ENCODE results near the gene TGFA.

GRCh38 chr2:70525032-70525431 is 28.6 kb downstream of the TGFA start:
- TF ChIP-seq JUN (CRISPR knock-in tag; IDR thresholded peaks at IDR 0.05) (no peak), MAX (CRISPR knock-in tag; IDR thresholded peaks at IDR 0.05) (no peak)
- TF ChIP-seq, protein P1, sequence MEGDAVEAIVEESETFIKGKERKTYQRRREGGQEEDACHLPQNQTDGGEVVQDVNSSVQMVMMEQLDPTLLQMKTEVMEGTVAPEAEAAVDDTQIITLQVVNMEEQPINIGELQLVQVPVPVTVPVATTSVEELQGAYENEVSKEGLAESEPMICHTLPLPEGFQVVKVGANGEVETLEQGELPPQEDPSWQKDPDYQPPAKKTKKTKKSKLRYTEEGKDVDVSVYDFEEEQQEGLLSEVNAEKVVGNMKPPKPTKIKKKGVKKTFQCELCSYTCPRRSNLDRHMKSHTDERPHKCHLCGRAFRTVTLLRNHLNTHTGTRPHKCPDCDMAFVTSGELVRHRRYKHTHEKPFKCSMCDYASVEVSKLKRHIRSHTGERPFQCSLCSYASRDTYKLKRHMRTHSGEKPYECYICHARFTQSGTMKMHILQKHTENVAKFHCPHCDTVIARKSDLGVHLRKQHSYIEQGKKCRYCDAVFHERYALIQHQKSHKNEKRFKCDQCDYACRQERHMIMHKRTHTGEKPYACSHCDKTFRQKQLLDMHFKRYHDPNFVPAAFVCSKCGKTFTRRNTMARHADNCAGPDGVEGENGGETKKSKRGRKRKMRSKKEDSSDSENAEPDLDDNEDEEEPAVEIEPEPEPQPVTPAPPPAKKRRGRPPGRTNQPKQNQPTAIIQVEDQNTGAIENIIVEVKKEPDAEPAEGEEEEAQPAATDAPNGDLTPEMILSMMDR (IDR thresholded peaks at IDR 0.05) = no peak
- TF ChIP-seq, protein P2, sequence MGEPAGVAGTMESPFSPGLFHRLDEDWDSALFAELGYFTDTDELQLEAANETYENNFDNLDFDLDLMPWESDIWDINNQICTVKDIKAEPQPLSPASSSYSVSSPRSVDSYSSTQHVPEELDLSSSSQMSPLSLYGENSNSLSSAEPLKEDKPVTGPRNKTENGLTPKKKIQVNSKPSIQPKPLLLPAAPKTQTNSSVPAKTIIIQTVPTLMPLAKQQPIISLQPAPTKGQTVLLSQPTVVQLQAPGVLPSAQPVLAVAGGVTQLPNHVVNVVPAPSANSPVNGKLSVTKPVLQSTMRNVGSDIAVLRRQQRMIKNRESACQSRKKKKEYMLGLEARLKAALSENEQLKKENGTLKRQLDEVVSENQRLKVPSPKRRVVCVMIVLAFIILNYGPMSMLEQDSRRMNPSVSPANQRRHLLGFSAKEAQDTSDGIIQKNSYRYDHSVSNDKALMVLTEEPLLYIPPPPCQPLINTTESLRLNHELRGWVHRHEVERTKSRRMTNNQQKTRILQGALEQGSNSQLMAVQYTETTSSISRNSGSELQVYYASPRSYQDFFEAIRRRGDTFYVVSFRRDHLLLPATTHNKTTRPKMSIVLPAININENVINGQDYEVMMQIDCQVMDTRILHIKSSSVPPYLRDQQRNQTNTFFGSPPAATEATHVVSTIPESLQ (CRISPR knock-in tag; IDR thresholded peaks at IDR 0.05) = no peak

Data from WTC11 (cell line).